Measurements from ENCODE around the gene AKR1B15.
"Not testable (repeated sequence)": the region's sequence is repeated elsewhere in the genome, so short reads cannot be mapped to it uniquely, and the experiment has no call there.

DNA sequence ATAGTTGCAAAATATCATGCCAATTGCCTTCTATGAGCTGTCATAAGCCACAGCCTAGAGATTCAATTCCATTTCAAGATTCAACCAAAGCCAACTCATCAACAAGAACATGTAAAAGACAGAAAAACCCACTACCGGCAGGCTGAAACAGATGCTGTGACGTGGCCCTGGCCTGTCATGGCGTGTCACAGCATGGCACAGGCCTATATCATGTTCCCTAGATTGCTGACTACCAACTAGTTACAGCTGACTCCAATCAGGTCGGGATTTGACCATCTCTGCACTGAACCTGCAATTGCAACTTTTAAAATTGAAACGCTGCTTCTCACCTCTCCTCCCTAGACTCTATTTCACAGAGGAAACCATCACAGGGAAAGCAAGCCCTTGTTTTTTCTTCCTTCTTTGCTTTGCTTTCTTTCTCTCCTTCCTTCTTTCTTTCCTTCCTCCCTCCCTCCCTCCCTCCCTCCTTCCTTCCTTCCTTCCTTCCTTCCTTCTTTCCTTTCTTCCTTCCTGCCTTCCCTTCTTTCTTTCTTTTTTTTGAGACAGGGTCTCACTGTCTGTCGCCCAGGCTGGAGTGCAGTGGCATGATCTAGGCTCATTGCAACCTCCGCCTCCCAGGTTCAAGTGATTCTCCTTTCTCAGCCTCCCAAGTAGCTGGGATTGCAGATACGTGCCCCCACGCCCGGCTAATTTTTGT lies 22.2 kb upstream of the AKR1B15 start:
- not testable (repeated sequence) for TF ChIP-seq EZH2 (IDR thresholded peaks at IDR 0.05); POLR2AphosphoS5 (IDR thresholded peaks at IDR 0.05; ENCODE audit: borderline replicate concordance, low read depth, low read length); FOXP2 (optimal IDR thresholded peaks at IDR 0.05; ENCODE audit: control extremely low read depth, extremely low read length, insufficient read depth)

Data from SK-N-MC (cell line).